Stomach smooth muscle (tissue), 2 donors: ENCODE results near the gene FAM240B.

Source experiments
- H3K27ac ChIP-seq: one replicate; pipeline ENCODE4 v1.7.0; 2013; ENCODE audit warnings: mild to moderate bottlenecking, low read length, inconsistent platforms
- H3K27me3 ChIP-seq, 2 donors: one replicate each; pipeline ENCODE4 v1.7.0; 2013; ENCODE audit warnings: low read length in 2 of 2; ENCODE audit not compliant: insufficient read depth in 2 of 2, control insufficient read depth in 1 of 2
- H3K36me3 ChIP-seq, 2 donors: one replicate each; pipeline ENCODE4 v1.7.0; 2013; ENCODE audit warnings: low read length in 2 of 2; ENCODE audit not compliant: control insufficient read depth in 2 of 2, insufficient read depth in 2 of 2
- H3K4me1 ChIP-seq: one replicate; pipeline ENCODE4 v1.7.0; 2013; ENCODE audit warnings: low read length; ENCODE audit not compliant: control insufficient read depth, insufficient read depth
- H3K4me3 ChIP-seq, 2 donors: one replicate each; pipeline ENCODE4 v1.7.0; 2013; ENCODE audit warnings: low read length in 2 of 2
- H3K9ac ChIP-seq, 2 donors: one replicate each; pipeline ENCODE4 v1.7.0; 2013; ENCODE audit warnings: low read length in 2 of 2, mild to moderate bottlenecking in 1 of 2
- H3K9me3 ChIP-seq, 2 donors: one replicate each; pipeline ENCODE4 v1.7.0; 2013; ENCODE audit warnings: low read length in 2 of 2; ENCODE audit not compliant: control insufficient read depth in 2 of 2
- donor health status: healthy.
- donor health status: Pancreatic carcinoma.

FAM240B gene

DNA sequence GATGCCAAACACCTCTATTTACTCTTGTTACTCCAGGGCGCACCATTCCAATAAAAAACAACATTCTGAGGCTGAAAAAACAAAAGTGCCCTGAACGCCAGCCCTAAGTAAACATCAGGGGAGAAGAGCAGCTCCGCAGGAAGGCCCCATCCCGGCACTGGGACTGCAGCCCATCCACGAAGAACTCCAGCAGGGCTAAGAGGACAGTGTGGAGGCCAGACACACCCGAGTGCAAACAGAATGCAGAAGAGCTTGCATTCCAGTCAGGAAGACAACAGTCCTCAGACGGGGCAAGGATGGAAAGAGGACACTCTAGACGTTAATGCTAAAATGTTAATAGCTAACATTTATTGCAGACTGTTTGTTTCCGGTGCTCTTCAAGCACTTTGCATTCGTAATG is 33.0 kb downstream of the FAM240B start:
- Histone ChIP-seq H3K9me3 (no peaks in the 10 kb centered on the region), H3K27ac (no peak overlapping the region), H3K27me3 (peaks cover 0 to 2% of the 10 kb centered on the region in 2 donors), H3K9ac (no peak overlapping the region), H3K4me1 (no peaks in the 10 kb centered on the region), H3K4me3 (no peak overlapping the region), H3K36me3 (no peaks in the 10 kb centered on the region)

DNA sequence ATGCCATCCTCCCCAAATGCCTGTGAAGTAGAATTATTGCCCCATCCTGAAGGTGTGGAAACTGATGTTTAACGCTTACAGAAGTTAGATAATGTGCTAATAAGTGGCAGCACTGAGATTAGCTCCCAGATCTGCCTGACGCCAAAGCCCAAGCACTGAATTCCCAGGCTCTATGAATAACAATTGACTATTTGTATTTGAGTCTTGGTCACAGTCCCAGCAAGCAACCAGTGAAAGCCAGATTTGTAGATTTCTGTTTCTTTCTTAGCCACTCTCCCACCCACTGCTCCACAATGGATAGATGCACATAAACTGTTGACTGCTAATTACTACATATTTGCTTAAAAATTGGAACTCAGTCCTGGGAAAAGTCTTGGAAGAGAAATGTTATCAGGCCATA is 34.4 kb downstream of the FAM240B start:
- Histone ChIP-seq H3K4me3 (no peak overlapping the region), H3K9me3 (no peaks in the 10 kb centered on the region), H3K9ac (no peak overlapping the region), H3K36me3 (no peaks in the 10 kb centered on the region), H3K27me3 (peaks cover 0 to 2% of the 10 kb centered on the region in 2 donors), H3K4me1 (no peaks in the 10 kb centered on the region), H3K27ac (no peak overlapping the region)

DNA sequence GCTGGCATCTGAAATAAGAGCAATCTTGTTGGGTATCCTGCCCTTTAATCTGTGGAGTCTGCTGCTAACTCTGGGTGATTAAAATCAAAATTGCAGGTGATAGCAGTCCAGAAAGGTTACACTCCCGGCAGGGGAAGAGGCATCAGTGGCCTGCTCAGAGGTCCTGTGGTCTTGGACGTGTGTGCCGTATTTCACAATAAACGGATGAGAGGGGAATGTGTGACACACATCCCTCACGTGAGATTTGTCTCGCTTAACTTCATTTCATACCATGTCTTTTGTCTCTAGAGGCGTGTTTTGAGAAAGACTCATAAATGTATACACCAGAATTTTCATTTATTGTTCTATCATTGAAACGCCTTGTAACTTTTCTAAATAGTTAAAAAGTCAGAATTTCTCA is 36.6 kb downstream of the FAM240B start:
- H3K9ac ChIP-seq, result no peak overlapping the region
- H3K4me1 ChIP-seq, result no peaks in the 10 kb centered on the region
- no peak overlapping the region for H3K4me3 ChIP-seq
- H3K27ac ChIP-seq, result no peak overlapping the region
- H3K9me3 ChIP-seq, result no peaks in the 10 kb centered on the region
- H3K27me3 ChIP-seq, result peaks cover 0 to 4% of the 10 kb centered on the region in 2 donors
- H3K36me3 ChIP-seq, result no peaks in the 10 kb centered on the region

DNA sequence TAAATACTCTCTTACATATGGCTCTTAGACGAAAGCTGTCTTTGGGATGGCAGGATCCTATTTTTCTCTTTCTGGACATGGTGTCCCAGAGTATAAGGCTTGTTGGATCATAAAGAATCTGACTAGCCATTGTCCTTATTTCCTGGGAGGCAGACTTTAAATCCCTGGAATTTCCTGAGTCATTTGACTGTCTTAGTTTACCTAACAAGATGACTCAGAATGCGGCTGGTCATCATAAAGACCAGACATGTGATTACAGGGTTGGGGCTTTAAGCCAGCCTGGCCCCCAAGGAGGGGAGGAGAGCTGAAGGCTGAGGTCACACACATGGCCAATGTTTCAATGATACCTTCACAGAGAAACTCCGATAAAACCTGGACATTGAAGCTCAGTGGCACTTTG is 37.2 kb downstream of the FAM240B start:
- Histone ChIP-seq H3K27ac (no peak overlapping the region), H3K9ac (no peak overlapping the region), H3K4me3 (no peak overlapping the region), H3K4me1 (no peaks in the 10 kb centered on the region), H3K36me3 (no peaks in the 10 kb centered on the region), H3K27me3 (peaks cover 0 to 4% of the 10 kb centered on the region in 2 donors), H3K9me3 (no peaks in the 10 kb centered on the region)

- Histone ChIP-seq H3K27ac (no peak overlapping the region), H3K27me3 (peaks cover 0 to 4% of the 10 kb centered on the region in 2 donors), H3K9me3 (no peaks in the 10 kb centered on the region), H3K4me3 (no peak overlapping the region), H3K4me1 (no peaks in the 10 kb centered on the region), H3K36me3 (no peaks in the 10 kb centered on the region), H3K9ac (no peak overlapping the region)
Measured at GRCh38 chr9:38681747-38682227, 38.1 kb downstream of the FAM240B start.

- Histone ChIP-seq H3K27ac (no peak overlapping the region), H3K9ac (no peak overlapping the region), H3K9me3 (no peaks in the 10 kb centered on the region), H3K36me3 (no peaks in the 10 kb centered on the region), H3K27me3 (peaks cover 0 to 4% of the 10 kb centered on the region in 2 donors), H3K4me1 (no peaks in the 10 kb centered on the region), H3K4me3 (no peak overlapping the region)
Measured at GRCh38 chr9:38680837-38681445, 39.0 kb downstream of the FAM240B start.

- no peak overlapping the region for H3K9ac ChIP-seq
- H3K36me3 ChIP-seq, result no peaks in the 10 kb centered on the region
- H3K27me3 ChIP-seq, result peaks cover 0 to 3% of the 10 kb centered on the region in 2 donors
- H3K4me3 ChIP-seq, result no peak overlapping the region
- no peaks in the 10 kb centered on the region for H3K9me3 ChIP-seq
- no peak overlapping the region for H3K27ac ChIP-seq
- H3K4me1 ChIP-seq, result no peaks in the 10 kb centered on the region
Measured at GRCh38 chr9:38677660-38678303, 42.2 kb downstream of the FAM240B start.

DNA sequence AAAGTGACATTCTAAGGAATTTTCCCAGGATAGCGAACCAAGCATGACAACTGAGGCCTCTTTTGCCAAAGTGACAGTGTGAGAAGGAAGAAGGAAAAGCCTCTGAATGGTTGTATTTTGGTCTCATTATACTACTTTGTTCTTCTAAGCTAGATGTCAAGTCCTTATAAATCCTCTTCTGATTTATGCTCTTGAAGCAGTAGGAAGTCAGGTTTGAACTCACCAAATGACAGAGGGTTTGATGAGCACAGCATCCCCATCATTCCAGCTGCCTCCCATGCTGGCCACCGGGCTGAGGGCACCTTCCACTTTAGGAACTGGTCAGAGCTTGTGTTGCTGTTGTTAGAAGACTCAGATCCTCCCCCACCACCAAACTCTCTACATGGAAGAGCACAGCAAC is 44.1 kb downstream of the FAM240B start:
- no peaks in the 10 kb centered on the region for H3K9me3 ChIP-seq
- H3K36me3 ChIP-seq, result no peaks in the 10 kb centered on the region
- H3K27me3 ChIP-seq, result peaks cover 0 to 3% of the 10 kb centered on the region in 2 donors
- no peak overlapping the region for H3K27ac ChIP-seq
- peaks cover 2% of the 10 kb centered on the region for H3K4me1 ChIP-seq
- H3K9ac ChIP-seq, result no peak overlapping the region
- no peak overlapping the region for H3K4me3 ChIP-seq

DNA sequence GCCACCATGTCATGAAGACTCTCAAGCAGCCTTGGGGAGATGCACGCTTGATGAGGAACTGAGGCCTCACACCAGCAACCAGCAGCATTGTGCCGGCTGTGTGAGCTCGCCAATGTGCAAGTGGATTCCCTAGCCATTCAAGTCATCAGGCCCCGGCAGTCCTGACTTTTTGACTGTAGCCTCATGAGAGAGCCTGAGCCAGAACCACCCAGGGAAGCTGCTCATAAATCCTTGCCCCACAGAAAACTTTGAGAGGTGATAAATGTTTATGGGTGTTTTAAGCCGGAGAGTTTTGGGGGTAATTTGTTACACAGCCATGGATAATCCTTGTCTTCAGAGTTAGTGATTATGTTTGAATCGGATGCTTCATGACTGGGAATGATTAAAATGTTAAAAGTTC is 44.7 kb downstream of the FAM240B start:
- no peaks in the 10 kb centered on the region for H3K9me3 ChIP-seq
- peaks cover 0 to 3% of the 10 kb centered on the region in 2 donors for H3K27me3 ChIP-seq
- H3K27ac ChIP-seq, result no peak overlapping the region
- H3K4me3 ChIP-seq, result no peak overlapping the region
- H3K36me3 ChIP-seq, result no peaks in the 10 kb centered on the region
- H3K9ac ChIP-seq, result no peak overlapping the region
- H3K4me1 ChIP-seq, result peaks cover 2% of the 10 kb centered on the region

GRCh38 chr9:38673399-38674193 is 46.3 kb downstream of the FAM240B start:
- Histone ChIP-seq H3K4me3 (no peak overlapping the region), H3K4me1 (peaks cover 2% of the 10 kb centered on the region), H3K9me3 (no peaks in the 10 kb centered on the region), H3K36me3 (no peaks in the 10 kb centered on the region), H3K27me3 (no peaks in the 10 kb centered on the region), H3K27ac (no peak overlapping the region), H3K9ac (no peak overlapping the region)
